Uterus (tissue), 4 donors: Measurements from ENCODE around the gene ADGRD1. TPM values are rescaled to one million over a fixed set of nuclear protein-coding genes. Genes with fewer than 3 reads are reported as not detected.

ENCODE experiments used
- DNase-seq, 2 donors: peaks; one replicate each; pipeline ENCODE4 v3.0.0-alpha.2; 2019 to 2020
- H3K27ac ChIP-seq, 2 donors: fragments of 200-600 bp; sonication (generic); 1 replicate in 1 of 2; 2 replicates in 1 of 2; pipeline ENCODE4 v1.5.1; 2016 to 2018
- H3K27me3 ChIP-seq, 2 donors: fragments of 200-600 bp; sonication (generic); one replicate each; pipeline ENCODE4 v1.5.1; 2018 to 2019; ENCODE audit warnings: control low read depth in 1 of 2
- H3K36me3 ChIP-seq, 2 donors: fragments of 200-600 bp; sonication (generic); one replicate each; pipeline ENCODE4 v1.5.1; 2019; ENCODE audit warnings: control low read depth in 1 of 2
- H3K4me1 ChIP-seq, 2 donors: fragments of 200-600 bp; sonication (generic); one replicate each; pipeline ENCODE4 v1.5.1; 2018 to 2019; ENCODE audit warnings: control low read depth in 1 of 2
- H3K4me3 ChIP-seq, 2 donors: fragments of 200-600 bp; sonication (generic); 1 replicate in 1 of 2; 2 replicates in 1 of 2; pipeline ENCODE4 v1.5.1; 2018 to 2019; ENCODE audit warnings: mild to moderate bottlenecking in 1 of 2
- H3K9me3 ChIP-seq, 2 donors: fragments of 200-600 bp; sonication (generic); one replicate each; pipeline ENCODE4 v1.5.1; 2019; ENCODE audit warnings: control low read depth in 1 of 2
- POLR2A ChIP-seq, 2 donors: fragments of 450-650 bp; IDR thresholded peaks; one replicate each; pipeline ENCODE4 v1.6.1; 2016; ENCODE audit warnings: antibody characterized with exemption in 2 of 2, mild to moderate bottlenecking in 1 of 2, moderate library complexity in 1 of 2
- intact Hi-C: fragments of 100-400 bp; cut with DNase I; formaldehyde crosslinking; loops from one replicate; pipeline ENCODE4 v1.15.1; 2023; ENCODE audit warnings: low total_unique reads
- total RNA-seq, 4 donors: library from RNA; depleted of rRNA in 3 of 4; stranded (reverse); fragments of >200 nt in 3 of 4; gene quantifications; one replicate each; pipeline versions ENCODE4 v1.1.0 to v1.2.4, GENCODE V29; 2014 to 2023
- TF ChIP-seq, protein P1 (sequence below), 4 experiments: fragments of 200-600 bp in 2 of 4; fragments of 450-650 bp in 2 of 4; sonication (generic) in 2 of 4; IDR thresholded peaks; one replicate each; pipeline ENCODE4 v1.5.1; 2016 to 2019; ENCODE audit warnings: antibody characterized with exemption in 4 of 4, mild to moderate bottlenecking in 2 of 4, moderate library complexity in 1 of 4
- donor health status: DM: yes; HTN: yes; CAD: no.

The ADGRD1 gene
- total RNA-seq, 4 donors from 2014 or later = 13.5 to 89.9 (median 33.7) TPM

GRCh38 chr12:130984183-130985058 is 30.7 kb downstream of the ADGRD1 start:
- TF ChIP-seq, protein P1, sequence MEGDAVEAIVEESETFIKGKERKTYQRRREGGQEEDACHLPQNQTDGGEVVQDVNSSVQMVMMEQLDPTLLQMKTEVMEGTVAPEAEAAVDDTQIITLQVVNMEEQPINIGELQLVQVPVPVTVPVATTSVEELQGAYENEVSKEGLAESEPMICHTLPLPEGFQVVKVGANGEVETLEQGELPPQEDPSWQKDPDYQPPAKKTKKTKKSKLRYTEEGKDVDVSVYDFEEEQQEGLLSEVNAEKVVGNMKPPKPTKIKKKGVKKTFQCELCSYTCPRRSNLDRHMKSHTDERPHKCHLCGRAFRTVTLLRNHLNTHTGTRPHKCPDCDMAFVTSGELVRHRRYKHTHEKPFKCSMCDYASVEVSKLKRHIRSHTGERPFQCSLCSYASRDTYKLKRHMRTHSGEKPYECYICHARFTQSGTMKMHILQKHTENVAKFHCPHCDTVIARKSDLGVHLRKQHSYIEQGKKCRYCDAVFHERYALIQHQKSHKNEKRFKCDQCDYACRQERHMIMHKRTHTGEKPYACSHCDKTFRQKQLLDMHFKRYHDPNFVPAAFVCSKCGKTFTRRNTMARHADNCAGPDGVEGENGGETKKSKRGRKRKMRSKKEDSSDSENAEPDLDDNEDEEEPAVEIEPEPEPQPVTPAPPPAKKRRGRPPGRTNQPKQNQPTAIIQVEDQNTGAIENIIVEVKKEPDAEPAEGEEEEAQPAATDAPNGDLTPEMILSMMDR (IDR thresholded peaks at IDR 0.05) = no peak
- no peak for TF ChIP-seq POLR2A (IDR thresholded peaks at IDR 0.05)
- H3K27ac ChIP-seq = no peak overlapping the region
- no peaks in the 10 kb centered on the region for H3K27me3 ChIP-seq
- H3K4me3 ChIP-seq = no peak overlapping the region
- no peak for DNase-seq
- no peaks in the 10 kb centered on the region for H3K36me3 ChIP-seq
- no peaks in the 10 kb centered on the region for H3K9me3 ChIP-seq
- intact Hi-C loops = no loop called here
- H3K4me1 ChIP-seq = no peaks in the 10 kb centered on the region

- no peaks in the 10 kb centered on the region for H3K36me3 ChIP-seq
- intact Hi-C loops = no loop called here
- H3K27ac ChIP-seq = no peak overlapping the region
- no peak for DNase-seq
- no peak overlapping the region for H3K4me3 ChIP-seq
- H3K4me1 ChIP-seq = no peaks in the 10 kb centered on the region
- H3K9me3 ChIP-seq = no peaks in the 10 kb centered on the region
- TF ChIP-seq POLR2A (IDR thresholded peaks at IDR 0.05) = no peak
- TF ChIP-seq, protein P1 (IDR thresholded peaks at IDR 0.05) = no peak
- H3K27me3 ChIP-seq = no peaks in the 10 kb centered on the region
Measured at GRCh38 chr12:130987151-130987931, 33.6 kb downstream of the ADGRD1 start.

DNA sequence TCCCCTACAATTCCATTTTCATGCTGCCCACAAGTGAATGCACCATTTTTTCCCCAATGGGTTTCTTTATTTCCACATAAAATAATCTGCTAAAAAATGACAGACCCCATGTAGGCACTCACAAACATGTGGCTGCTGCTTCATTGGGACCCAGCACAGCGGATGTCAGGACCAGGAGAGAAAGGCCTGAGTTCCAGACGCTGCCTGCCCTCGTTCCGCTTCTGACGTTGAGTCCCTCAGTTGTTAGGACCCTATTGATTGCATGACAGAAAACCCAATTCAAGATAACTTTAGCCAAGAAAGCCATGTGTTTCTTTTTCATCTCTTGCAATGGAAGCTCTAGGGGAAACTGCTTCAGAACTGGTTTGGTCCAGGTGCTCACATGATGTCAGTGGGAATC is 34.6 kb downstream of the ADGRD1 start:
- no peaks in the 10 kb centered on the region for H3K36me3 ChIP-seq
- no peak for DNase-seq
- H3K4me1 ChIP-seq = no peaks in the 10 kb centered on the region
- no peak for TF ChIP-seq POLR2A (IDR thresholded peaks at IDR 0.05)
- TF ChIP-seq, protein P1 (IDR thresholded peaks at IDR 0.05) = no peak
- no peak overlapping the region for H3K4me3 ChIP-seq
- H3K9me3 ChIP-seq = no peaks in the 10 kb centered on the region
- intact Hi-C loops = no loop called here
- no peak overlapping the region for H3K27ac ChIP-seq
- H3K27me3 ChIP-seq = no peaks in the 10 kb centered on the region

DNA sequence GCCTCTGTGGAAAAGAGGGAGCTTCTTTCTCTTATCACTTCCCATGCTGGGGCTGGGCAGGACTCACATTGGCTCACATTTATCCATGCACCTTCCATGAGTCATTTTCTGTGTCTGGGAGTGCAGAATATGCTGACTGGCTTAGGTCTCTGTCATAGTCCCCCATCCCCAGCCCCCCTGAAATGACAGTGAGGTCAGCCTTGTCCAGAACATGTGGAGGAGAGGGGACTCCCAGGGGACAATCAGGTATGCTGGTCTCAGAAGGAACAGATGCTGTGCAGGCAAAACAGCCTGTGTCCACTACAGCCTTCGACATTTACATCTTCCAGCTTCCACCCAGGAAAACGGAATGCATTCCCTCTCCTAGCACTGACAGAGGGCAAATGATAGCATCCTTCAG is 35.0 kb downstream of the ADGRD1 start:
- intact Hi-C loops = no loop called here
- H3K9me3 ChIP-seq = no peaks in the 10 kb centered on the region
- H3K27me3 ChIP-seq = no peaks in the 10 kb centered on the region
- no peaks in the 10 kb centered on the region for H3K36me3 ChIP-seq
- DNase-seq = no peak
- no peak overlapping the region for H3K27ac ChIP-seq
- TF ChIP-seq, protein P1 (IDR thresholded peaks at IDR 0.05) = no peak
- TF ChIP-seq POLR2A (IDR thresholded peaks at IDR 0.05) = no peak
- H3K4me1 ChIP-seq = no peaks in the 10 kb centered on the region
- no peak overlapping the region for H3K4me3 ChIP-seq

DNA sequence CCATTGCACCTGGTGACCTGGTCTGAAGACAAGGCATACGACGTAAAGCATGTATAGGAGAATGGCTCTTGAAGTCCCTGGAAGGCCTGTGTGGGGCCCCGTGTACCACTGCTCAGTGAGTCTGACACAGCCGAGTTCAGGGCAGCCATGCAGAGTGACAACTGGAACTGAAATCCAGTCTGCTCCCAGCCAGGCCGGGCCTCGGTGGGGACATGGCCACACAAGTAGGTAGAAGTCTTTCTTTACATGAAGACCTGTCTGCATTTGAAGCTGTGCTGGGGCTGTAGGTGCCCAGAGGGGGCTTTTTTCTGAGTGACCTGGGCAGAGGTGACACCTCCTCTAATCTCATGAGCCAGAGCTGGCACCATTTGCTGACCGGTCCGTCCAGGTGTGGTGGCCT is 35.7 kb downstream of the ADGRD1 start:
- no peak overlapping the region for H3K4me3 ChIP-seq
- H3K9me3 ChIP-seq = no peaks in the 10 kb centered on the region
- intact Hi-C loops = no loop called here
- no peaks in the 10 kb centered on the region for H3K36me3 ChIP-seq
- no peaks in the 10 kb centered on the region for H3K4me1 ChIP-seq
- no peak for DNase-seq
- TF ChIP-seq POLR2A (IDR thresholded peaks at IDR 0.05) = no peak
- TF ChIP-seq, protein P1 (IDR thresholded peaks at IDR 0.05) = no peak
- no peak overlapping the region for H3K27ac ChIP-seq
- no peaks in the 10 kb centered on the region for H3K27me3 ChIP-seq
